ENCODE data around the gene FAM236D.
"Not testable (repeated sequence)": the region's sequence is repeated elsewhere in the genome, so short reads cannot be mapped to it uniquely, and the experiment has no call there.

DNA sequence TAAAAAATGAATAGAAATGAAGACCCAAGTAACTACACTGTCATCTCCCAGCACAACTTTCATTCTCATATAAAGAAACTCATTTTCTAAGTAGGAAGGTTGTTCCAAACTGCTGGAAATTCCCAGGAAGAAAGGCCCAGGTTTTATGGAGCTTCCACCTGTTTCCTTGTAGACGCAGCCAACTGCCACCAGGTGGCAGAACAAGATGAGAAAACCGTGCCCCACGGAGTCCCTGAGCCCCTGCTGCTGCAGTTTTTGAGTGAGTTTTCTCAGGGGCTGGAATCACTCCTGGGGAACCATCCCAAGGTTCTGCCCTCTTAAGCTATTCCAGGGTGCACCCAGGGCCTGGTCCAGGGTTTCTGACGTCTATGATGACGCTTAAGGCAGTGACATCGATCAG lies 24.0 kb downstream of the FAM236D start:
- TF ChIP-seq, protein P1, sequence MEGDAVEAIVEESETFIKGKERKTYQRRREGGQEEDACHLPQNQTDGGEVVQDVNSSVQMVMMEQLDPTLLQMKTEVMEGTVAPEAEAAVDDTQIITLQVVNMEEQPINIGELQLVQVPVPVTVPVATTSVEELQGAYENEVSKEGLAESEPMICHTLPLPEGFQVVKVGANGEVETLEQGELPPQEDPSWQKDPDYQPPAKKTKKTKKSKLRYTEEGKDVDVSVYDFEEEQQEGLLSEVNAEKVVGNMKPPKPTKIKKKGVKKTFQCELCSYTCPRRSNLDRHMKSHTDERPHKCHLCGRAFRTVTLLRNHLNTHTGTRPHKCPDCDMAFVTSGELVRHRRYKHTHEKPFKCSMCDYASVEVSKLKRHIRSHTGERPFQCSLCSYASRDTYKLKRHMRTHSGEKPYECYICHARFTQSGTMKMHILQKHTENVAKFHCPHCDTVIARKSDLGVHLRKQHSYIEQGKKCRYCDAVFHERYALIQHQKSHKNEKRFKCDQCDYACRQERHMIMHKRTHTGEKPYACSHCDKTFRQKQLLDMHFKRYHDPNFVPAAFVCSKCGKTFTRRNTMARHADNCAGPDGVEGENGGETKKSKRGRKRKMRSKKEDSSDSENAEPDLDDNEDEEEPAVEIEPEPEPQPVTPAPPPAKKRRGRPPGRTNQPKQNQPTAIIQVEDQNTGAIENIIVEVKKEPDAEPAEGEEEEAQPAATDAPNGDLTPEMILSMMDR (IDR thresholded peaks at IDR 0.05; ENCODE audit: low read depth, low read length), result not testable (repeated sequence)
- TF ChIP-seq MAX (IDR thresholded peaks at IDR 0.05; ENCODE audit: low read depth, low read length); MYC (IDR thresholded peaks at IDR 0.05; ENCODE audit: low read depth, low read length); POLR2A (IDR thresholded peaks at IDR 0.05; ENCODE audit: extremely low read depth, insufficient read length): not testable (repeated sequence)

All from NB4 (cell line).